H1 (cell line): ENCODE data around the gene LMTK3. TPM values are rescaled to one million over a fixed set of nuclear protein-coding genes. Genes with fewer than 3 reads are reported as not detected.
A peak's percentile ranks its signal among the peaks of the same experiment; 100 is the strongest.

Source experiments
- BRCA1 ChIP-seq: IDR thresholded peaks from 2 replicates; pipeline ENCODE4 v1.6.1; 2012; ENCODE audit warnings: low read depth, low read length, improper control_type of control experiment
- CTCF ChIP-seq, 3 experiments: IDR thresholded peaks; 1 replicate in 2 of 3; 2 replicates in 1 of 3; pipeline versions ENCODE4 v1.5.1 to v1.6.1; 2011; ENCODE audit warnings: low read length in 3 of 3, mild to moderate bottlenecking in 3 of 3, inconsistent platforms in 2 of 3, low read depth in 1 of 3, moderate library complexity in 1 of 3; ENCODE audit not compliant: insufficient read depth in 1 of 3; ENCODE audit errors: control extremely low read depth in 1 of 3
- GTF2F1 ChIP-seq: IDR thresholded peaks from 2 replicates; pipeline ENCODE4 v1.6.1; 2012; ENCODE audit warnings: low read depth, low read length, improper control_type of control experiment, borderline replicate concordance
- NANOG ChIP-seq: IDR thresholded peaks from 2 replicates; pipeline ENCODE4 v1.6.1; 2011; ENCODE audit warnings: low read length, low read depth, mild to moderate bottlenecking, inconsistent platforms; ENCODE audit not compliant: insufficient read depth, poor library complexity, severe bottlenecking
- SRF ChIP-seq: IDR thresholded peaks from 2 replicates; pipeline ENCODE4 v1.6.1; 2011; ENCODE audit warnings: mild to moderate bottlenecking, low read depth, low read length, moderate library complexity
- ZNF274 ChIP-seq: IDR thresholded peaks from 2 replicates; pipeline ENCODE4 v1.7.0; 2012; ENCODE audit warnings: low read length, borderline replicate concordance; ENCODE audit errors: extremely low read depth
- polyA plus RNA-seq, 7 experiments: library from polyadenylated mRNA; depleted of rRNA in 3 of 7; stranded (reverse) in 5 of 7; unstranded in 2 of 7; fragments of >200 nt in 5 of 7; fragments of 200-250 nt in 2 of 7; gene quantifications; 1 replicate in 5 of 7; 2 replicates in 1 of 7; 4 replicates in 1 of 7; pipeline versions ENCODE4 v1.2.1 to v1.2.3, GENCODE V29; 2011 to 2013; ENCODE audit warnings: missing spikeins in 2 of 7, mixed read lengths in 2 of 7
- total RNA-seq: library from RNA; stranded (reverse); fragmentation: NEBNext Ultra II Directional; extraction: Animal tissue kit (Norgen Biotek cat#: 25700); gene quantifications from 2 replicates; pipeline ENCODE4 v1.2.1, GENCODE V29; 2021

Gene LMTK3
- total and polyA plus RNA-seq, 2 of the 8 experiments (the other 6 are each of a cell fraction or from before 2014, with no cell fraction given): 2.7 to 12.4 TPM

- TF ChIP-seq CTCF (IDR thresholded peaks at IDR 0.05; ENCODE audit: control extremely low read depth in 1 of 3, insufficient read depth in 1 of 3, low read depth in 1 of 3, low read length in 3 of 3) (0 out of 4 replicates have a peak, but pooled peaks of 1 of the 3 experiments have one; percentile 9), SRF (no peak), NANOG (no peak), GTF2F1 (no peak), ZNF274 (no peak), BRCA1 (no peak)
These were observed 42.2 kb upstream of the LMTK3 start (continued) for GRCh38 chr19:48553676-48554384.
